Measurements from ENCODE around the gene SDF2L1.
"Not testable (repeated sequence)": the region's sequence is repeated elsewhere in the genome, so short reads cannot be mapped to it uniquely, and the experiment has no call there.

The SDF2L1 gene

GRCh38 chr22:21637450-21637849, 4.7 kb upstream of the SDF2L1 start:
- DNase-seq, result not testable (repeated sequence)

DNA sequence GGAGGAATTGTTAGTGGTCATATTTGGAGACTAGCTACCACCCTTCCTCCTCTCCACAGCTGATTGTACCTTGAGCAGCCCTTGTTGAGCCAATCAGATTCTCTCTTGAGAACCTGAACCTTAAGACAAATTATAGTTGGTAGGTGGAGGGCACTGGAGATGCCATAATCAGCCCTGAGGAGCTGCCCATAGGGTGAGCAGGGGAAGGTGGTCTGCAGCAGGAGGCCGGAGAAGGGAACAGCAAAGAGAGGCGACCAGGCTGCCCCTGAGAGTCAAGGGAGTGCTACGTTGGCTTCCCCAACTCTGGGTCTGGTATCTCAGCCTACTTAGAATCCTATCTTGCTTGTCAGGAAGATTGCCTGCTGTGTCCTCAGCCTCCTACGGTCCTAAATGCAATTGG, 2.7 kb upstream of the SDF2L1 start:
- no peak for DNase-seq

GRCh38 chr22:21640810-21641209, 1.3 kb upstream of the SDF2L1 start:
- DNase-seq, result no peak

DNA sequence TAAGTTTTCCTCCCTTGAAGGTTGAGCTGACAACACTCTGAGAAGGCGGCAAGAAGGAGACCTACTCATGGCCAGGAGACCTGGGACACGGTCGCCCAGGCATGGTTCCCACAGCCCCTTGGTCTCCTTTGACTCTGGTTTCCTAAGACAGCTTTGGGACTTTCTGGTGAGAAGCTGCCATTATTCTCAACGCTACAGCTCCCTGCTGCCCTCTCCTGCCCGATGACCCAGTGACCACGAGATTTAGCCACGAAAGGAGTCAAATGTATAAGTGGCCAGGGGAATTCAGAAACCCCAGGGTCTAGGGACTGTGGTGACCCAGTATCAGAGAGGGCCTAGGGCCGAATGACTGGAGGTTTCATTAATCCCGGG, 699 bp upstream of the SDF2L1 start:
- no peak for DNase-seq

DNA sequence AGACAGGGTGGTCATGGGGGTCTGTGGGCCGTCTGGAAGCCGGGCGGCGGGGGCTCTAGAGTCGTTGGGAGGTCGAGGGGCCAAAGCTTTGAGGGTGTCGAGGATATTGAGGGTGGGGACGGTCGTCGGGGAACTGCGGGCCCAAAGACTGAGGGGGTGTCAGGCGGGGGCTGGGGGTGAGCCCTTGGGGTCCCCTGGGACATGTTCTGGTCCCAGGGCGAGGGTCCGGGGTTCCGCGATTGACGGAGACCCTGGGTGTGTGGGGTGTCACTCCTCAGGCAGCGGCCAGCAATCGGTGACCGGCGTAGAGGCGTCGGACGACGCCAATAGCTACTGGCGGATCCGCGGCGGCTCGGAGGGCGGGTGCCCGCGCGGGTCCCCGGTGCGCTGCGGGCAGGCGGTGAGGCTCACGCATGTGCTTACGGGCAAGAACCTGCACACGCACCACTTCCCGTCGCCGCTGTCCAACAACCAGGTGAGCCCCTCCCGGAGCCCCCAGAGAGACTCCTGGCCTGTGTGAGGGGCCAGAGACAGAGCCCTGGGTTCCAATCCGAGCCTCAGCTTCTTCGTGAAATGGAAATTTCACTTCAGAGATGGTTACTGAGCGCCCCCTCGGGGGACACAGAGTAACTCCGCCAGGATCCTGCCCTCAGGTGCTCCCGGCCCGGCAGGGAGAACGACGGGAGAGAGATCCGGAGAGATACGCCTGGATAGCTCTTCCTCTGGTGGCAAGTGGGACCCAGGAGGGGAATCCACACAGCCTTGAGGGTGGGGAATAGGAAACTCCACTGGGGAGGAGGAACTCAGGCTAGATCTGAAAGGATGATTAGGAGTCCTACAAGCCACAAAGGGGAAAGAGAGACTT, 714 bp downstream of the SDF2L1 start:
- peak; percentile 55 for DNase-seq

GRCh38 chr22:21643533-21644357, 1.6 kb downstream of the SDF2L1 start:
- DNase-seq, result no peak

DNA sequence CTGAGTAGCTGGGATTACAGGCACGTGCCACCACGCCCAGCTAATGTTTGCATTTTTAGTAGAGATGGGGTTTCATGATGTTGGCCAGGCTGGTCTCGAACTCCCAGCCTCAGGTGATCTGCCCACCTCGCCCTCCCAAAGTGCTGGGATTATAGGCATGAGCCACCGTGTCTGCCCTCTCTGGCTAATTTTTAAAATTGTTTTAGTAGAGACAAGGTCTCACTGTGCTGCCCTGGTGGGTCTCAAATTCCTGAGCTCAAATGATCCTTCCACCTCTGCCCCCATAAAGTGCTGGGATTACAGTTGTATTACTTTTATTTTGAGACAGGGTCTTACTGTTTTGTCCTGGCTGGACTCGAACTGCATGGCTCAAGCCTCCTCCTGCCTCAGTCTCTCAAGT, 3.4 kb downstream of the SDF2L1 start:
- DNase-seq, result not testable (repeated sequence)

GRCh38 chr22:21646608-21647590, 4.8 kb downstream of the SDF2L1 start:
- peak; percentile 64 for DNase-seq

- no peak for DNase-seq
Measured at GRCh38 chr22:21650280-21650679, 8.2 kb downstream of the SDF2L1 start.

- DNase-seq, result no peak
Measured at GRCh38 chr22:21650823-21651520, 8.9 kb downstream of the SDF2L1 start.

DNA sequence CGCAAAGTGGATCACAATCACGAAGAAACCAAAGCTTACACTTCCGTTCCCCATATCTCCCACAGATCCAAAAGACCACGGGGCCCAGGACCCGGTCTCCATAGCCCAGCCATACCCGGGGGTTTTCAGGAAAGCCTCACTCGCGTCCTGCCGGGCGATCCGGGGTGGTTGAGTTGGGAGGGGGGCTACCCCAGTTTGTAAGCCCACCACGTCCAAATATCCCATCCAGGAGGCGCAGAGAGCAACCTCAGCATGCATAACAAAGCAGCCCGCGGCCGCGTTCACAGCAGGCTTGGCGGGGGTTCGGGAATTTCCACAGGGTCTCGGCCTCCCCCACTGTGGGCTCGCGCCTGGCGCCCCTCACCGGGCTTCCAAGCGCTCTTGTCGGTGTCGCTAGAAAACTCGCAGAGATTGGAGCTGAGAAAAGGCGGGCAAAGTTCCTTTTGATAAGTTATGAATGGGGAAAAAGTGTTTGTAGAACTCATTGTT, 9.5 kb downstream of the SDF2L1 start:
- DNase-seq, result peak; percentile 24

DNA sequence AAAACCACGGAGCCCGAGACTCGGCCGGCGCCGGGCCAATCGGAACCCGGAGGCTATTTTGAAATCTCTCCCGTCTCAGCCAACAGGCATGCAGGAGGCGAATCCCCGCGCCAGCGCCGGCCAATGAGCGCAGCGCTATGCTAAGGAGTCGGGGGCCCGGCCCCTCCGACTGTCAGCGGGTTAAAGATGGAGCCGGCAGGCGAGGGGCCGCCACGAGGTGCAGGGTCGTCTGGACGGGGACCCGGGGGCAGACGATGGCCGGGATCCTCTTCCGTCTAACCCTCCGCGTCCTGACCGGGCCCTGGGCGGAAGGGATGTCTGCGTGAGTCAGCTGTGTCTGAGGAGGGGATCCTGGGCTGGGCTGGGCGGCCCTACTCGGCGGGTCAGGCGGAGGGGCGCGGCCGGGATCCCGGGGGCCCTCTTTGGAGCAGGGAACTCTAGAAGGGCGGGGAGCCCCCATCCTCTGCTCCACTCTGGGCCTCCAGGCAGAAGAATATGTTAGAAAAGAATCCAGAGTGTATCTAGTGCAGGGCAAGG, 10.0 kb downstream of the SDF2L1 start:
- DNase-seq, result peak; percentile 82

DNA sequence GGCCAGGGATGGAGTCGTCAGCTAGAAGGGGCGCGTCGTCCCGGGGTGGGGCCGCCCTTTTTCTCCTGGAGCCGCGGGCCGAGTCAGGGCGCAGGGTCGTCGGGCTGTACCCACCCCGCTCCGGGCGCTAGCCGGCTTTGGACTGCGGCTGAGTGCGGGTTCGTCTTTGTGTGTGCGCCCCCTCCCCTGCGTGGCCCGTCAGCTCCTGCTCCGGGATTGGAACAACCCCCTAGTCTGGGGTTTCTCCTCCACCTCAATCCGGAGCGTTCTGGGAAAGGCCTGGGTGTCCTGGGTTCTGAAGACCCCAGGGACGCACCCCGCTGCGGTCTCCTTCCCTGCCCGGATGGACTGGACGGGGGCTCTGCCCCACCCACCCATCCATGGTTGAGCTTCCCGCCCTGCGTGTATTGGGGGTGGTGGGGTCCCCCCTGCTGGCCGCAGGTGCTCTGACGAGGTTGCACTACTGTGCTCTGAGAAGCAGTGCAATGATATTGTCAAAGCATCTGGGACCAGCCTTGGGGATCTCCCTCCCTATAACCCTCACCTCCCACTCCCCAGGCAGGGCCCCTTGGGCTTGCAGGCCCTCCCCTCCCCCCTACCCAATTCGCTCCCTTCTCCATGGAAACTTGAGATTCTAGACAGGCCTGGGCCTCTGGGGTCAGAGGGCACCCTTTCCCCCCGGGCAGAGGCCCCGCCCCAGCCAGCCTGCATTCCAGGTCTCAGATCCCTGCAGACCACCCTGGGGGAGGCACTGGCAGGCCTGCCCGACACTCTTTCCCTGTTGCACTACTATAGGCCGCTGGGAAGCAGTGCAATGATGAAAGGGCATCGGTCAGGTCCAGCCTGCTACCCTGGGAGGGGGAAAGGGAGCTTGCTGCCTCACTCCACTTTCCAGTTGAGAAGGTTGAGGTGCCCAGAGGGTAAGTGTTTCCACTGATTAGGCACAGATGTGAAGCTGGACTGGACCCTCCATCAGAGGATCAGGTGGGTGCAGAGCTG, 10.7 kb downstream of the SDF2L1 start:
- no peak for DNase-seq

DNA sequence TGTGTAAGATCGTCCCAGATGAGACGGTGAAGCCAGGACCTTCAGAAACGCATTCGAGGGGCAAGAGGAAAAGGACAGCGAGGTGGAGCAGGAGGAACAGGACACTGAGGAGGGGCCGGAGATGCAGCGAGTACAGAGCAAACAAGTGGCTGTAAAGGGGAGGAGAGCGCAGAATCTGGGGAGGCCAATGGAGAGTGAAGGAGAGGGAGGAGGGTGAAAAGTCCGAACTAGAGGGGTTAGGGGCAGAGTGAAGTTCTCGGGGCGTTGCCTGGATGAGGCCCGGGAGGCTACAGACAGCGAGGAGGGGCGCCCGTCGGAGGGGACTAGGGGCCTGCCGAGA, 14.9 kb downstream of the SDF2L1 start:
- DNase-seq, result no peak

- peak; percentile 84 for DNase-seq
Measured at GRCh38 chr22:21657360-21658032, 15.4 kb downstream of the SDF2L1 start.

DNA sequence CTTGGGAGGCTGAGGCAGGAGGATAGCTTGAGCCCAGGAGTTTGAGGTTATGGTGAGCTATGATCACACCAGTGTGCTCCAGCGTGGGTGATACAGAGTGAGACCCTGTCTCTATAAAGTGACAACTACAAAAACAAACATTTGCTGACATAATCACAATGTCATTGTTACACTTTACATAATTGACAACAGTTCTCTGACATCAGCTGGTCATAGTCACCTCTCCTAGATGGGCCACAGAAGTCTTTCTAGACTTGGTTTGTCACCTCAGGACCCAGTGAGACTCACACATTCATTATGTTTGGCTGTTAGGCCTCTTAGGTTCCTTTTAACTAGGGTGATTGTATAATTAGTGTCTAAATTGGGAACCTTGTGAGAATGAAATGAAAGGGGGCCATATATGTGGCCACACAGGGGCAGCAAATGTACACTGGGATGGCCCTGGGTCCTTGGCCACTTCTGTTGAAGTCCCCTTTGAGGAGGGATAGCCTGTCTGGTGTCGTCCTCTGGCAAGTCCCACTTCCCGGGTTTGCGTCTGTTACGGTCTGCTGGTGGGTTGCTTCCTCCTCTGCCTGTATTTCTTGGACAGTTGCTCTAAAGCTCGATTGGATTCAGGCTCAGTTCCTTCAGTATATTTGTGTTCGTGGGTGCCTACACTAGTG, 17.9 kb downstream of the SDF2L1 start:
- no peak for DNase-seq

DNA sequence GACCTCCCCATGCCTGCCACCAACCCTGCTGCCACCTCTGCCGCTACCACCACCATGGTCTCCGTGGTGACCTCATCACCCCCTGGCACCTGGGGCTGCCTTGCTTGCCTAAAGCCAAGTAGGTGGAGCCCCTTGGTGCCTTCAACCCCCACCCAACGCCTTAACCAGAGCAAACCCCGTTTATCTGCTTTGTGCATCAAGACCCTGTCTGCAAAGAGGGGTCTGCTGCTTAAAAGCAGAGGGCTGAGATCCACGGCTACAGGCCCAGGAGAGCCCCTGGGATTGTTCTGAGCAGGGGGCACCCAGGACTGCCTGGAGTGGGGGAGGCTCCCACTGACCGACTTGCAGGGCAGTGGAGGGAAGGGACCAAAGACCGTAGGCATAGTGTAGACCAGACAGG, 18.8 kb downstream of the SDF2L1 start:
- no peak for DNase-seq

DNA sequence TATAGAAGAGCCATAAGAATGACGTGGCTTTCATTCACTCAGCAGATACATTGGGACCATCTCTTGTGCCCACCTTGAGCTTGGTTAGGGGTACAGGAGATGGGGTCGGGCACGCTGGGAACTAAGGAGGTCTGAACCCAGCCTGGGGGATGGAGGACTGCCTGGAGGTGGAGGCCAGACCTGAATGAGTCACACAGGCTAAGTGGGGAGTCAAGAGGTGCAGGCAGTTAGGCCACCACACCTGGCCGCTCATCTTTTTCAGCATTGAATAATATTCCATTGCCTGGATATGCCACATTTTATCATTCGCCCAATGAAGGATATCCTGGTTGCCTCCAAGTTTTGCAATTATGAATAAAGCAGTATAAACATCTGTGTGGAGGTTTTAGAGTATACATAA, 19.9 kb downstream of the SDF2L1 start:
- DNase-seq, result no peak

DNA sequence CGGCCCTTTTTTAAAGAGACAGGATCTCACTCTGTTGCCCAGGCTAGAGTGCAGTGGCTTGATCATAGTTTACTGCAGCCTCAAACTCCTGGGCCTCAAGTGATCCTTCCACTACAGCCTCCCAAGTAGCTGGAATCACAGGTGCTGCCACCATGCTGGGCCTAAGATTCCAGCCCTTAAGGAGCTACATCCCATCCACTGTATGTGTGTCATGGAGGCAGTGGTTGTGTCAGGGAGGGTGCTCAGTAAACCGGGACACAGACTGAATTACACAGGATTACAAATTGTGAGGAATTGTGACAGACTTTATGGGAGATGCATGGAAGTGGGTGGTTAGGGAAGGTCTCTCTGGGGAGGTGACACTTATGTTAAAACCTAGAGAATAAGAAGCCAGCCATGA, 21.6 kb downstream of the SDF2L1 start:
- DNase-seq, result no peak

Measured in stimulated activated CD4-positive, alpha-beta T cell treated with anti-CD3 and anti-CD28 coated beads, Interleukin-12 subunit alpha, Interleukin-12 subunit beta, amount 100 ng/mL, for 4 hours (primary cell).